ENCODE data around the gene FAS.

DNA sequence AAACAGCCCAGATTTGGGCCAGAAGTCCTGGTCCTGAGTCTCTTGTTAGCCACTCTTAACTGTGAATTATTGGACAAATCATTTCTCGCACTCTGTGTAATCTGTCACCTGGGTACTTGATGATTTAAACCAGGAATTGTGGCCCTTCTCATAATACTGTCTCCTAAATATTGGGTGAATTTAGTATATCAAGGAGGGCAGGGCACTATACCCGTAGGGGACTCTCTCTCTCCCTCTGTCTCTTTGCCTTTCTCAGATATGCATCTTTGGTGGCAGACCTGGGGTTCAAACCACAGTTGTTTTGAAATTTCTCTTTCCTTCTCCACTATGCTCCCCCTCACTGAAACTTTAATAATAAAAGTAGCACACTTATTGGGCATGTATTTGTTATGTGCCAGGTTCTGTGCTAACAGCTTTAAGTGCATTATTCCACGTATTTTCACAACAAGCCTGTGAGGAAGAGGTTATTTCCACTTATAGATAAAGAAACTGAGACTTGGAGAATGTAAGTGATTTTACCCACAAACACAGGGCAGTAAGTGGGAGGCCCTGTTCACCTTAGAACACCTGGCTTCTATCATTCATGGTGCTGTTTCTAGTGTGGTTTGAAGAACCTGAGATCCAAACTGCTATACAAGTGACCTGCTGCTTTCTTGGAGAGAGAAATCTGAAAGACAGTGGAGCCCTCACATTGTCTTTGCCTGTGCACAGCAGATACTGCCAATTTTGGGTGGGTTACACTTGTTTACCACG lies 11.8 kb downstream of the FAS start:
- TF ChIP-seq CTCF (conservative IDR thresholded peaks at IDR 0.05; ENCODE audit: low read length), result no peak
- TF ChIP-seq EZH2phosphoT487 (IDR thresholded peaks at IDR 0.05; ENCODE audit: borderline replicate concordance, low read depth, low read length), result no peak
